OCI-LY3 (cell line): ENCODE measurements around the gene MBIP.

ENCODE experiments used
- H2AFZ ChIP-seq: fragments of 200-600, 300-600 bp; shearing (Covaris generic); 2 replicates; pipeline ENCODE4 v1.6.0; 2014; ENCODE audit warnings: antibody characterized with exemption, low read depth, low read length
- H3K27ac ChIP-seq: fragments of 200-600, 300-600 bp; sonication (generic); 2 replicates; pipeline ENCODE4 v1.5.1; 2014; ENCODE audit warnings: mild to moderate bottlenecking, low read length, moderate library complexity, mixed read lengths
- H3K27me3 ChIP-seq: fragments of 200-600, 300-600 bp; sonication (generic); 2 replicates; pipeline ENCODE4 v1.6.1; 2014; ENCODE audit warnings: low read depth, low read length, mixed read lengths
- H3K36me3 ChIP-seq: fragments of 200-600, 300-600 bp; sonication (generic); replicated peaks from 2 replicates; pipeline ENCODE3; 2014; ENCODE audit warnings: low read depth, low read length, mixed read lengths
- H3K4me1 ChIP-seq: fragments of 300-600, 200-600 bp; sonication (generic); 2 replicates; pipeline ENCODE4 v1.6.1; 2014; ENCODE audit warnings: low read length, mixed read lengths
- H3K4me2 ChIP-seq: fragments of 200-600, 300-600 bp; sonication (generic); 2 replicates; pipeline ENCODE4 v1.6.1; 2014; ENCODE audit warnings: low read length, mixed read lengths
- H3K4me3 ChIP-seq: fragments of 300-600, 200-600 bp; sonication (generic); 2 replicates; pipeline ENCODE4 v1.5.1; 2014; ENCODE audit warnings: antibody characterized with exemption, mild to moderate bottlenecking, low read length, moderate library complexity
- H3K79me2 ChIP-seq: fragments of 300-600, 200-600 bp; shearing (Covaris generic); 2 replicates; pipeline ENCODE4 v1.6.1; 2014; ENCODE audit warnings: mild to moderate bottlenecking, low read length, mixed read lengths
- H3K9ac ChIP-seq: fragments of 300-600, 200-600 bp; shearing (Covaris generic); 2 replicates; pipeline ENCODE4 v1.6.0; 2014; ENCODE audit warnings: mild to moderate bottlenecking, low read length, moderate library complexity
- H3K9me3 ChIP-seq: fragments of 200-600, 300-600 bp; shearing (Covaris generic); 2 replicates; pipeline ENCODE4 v1.6.1; 2014; ENCODE audit warnings: low read length, mixed read lengths; ENCODE audit not compliant: insufficient read depth
- H4K20me1 ChIP-seq: fragments of 200-600, 300-600 bp; sonication (generic); 2 replicates; pipeline ENCODE4 v1.6.1; 2016; ENCODE audit warnings: low read length, mixed read lengths; ENCODE audit not compliant: insufficient read depth
- EZH2phosphoT487 ChIP-seq: fragments of 200-600 bp; shearing (Covaris generic); IDR thresholded peaks from 2 replicates; pipeline ENCODE4 v1.6.1; 2018; ENCODE audit warnings: antibody characterized with exemption, mixed run types, low read depth
- TF ChIP-seq, protein P1 (sequence below): fragments of 200-600, 300-600 bp; sonication (generic); IDR thresholded peaks from 2 replicates; pipeline ENCODE4 v1.5.1; 2014; ENCODE audit warnings: antibody characterized with exemption, low read length, low read depth

Gene MBIP

DNA sequence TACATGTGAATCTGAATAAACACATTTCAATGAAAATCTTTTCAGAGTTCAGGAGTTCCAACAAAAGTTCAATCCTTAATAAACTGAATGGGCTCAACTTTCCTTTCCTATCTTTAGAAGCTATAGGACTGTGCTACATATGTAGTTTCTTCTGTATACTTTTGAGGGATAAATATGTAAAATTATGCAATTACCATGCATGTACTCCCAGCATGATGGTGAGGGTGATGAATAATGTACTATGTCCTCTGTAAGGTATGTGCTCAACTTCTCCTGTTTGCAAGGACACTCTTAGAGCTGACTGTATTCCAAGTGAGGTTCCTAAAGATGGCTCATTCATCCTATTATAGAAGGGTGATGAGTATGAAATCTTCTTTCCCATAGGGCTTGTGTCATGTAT is 15.5 kb downstream of the MBIP start:
- TF ChIP-seq, protein P1, sequence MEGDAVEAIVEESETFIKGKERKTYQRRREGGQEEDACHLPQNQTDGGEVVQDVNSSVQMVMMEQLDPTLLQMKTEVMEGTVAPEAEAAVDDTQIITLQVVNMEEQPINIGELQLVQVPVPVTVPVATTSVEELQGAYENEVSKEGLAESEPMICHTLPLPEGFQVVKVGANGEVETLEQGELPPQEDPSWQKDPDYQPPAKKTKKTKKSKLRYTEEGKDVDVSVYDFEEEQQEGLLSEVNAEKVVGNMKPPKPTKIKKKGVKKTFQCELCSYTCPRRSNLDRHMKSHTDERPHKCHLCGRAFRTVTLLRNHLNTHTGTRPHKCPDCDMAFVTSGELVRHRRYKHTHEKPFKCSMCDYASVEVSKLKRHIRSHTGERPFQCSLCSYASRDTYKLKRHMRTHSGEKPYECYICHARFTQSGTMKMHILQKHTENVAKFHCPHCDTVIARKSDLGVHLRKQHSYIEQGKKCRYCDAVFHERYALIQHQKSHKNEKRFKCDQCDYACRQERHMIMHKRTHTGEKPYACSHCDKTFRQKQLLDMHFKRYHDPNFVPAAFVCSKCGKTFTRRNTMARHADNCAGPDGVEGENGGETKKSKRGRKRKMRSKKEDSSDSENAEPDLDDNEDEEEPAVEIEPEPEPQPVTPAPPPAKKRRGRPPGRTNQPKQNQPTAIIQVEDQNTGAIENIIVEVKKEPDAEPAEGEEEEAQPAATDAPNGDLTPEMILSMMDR = no peak
- no peak for TF ChIP-seq EZH2phosphoT487
- peaks cover 50% of the 10 kb centered on the region for H3K36me3 ChIP-seq
- H3K27me3 ChIP-seq = no peaks in the 10 kb centered on the region
- H3K4me3 ChIP-seq = no peak overlapping the region
- H3K4me2 ChIP-seq = no peak overlapping the region
- no peaks in the 10 kb centered on the region for H3K79me2 ChIP-seq
- H3K4me1 ChIP-seq = peaks cover 11% of the 10 kb centered on the region
- H2AFZ ChIP-seq = no peak overlapping the region
- H3K9me3 ChIP-seq = no peaks in the 10 kb centered on the region
- H4K20me1 ChIP-seq = no peaks in the 10 kb centered on the region
- no peak overlapping the region for H3K9ac ChIP-seq
- H3K27ac ChIP-seq = no peak overlapping the region

- Histone ChIP-seq H3K4me2 (no peak overlapping the region), H3K4me1 (peaks cover 11% of the 10 kb centered on the region), H3K9me3 (no peaks in the 10 kb centered on the region), H3K27ac (no peak overlapping the region), H3K79me2 (no peaks in the 10 kb centered on the region), H3K27me3 (no peaks in the 10 kb centered on the region), H2AFZ (no peak overlapping the region), H4K20me1 (no peaks in the 10 kb centered on the region), H3K9ac (no peak overlapping the region), H3K36me3 (peaks cover 42% of the 10 kb centered on the region), H3K4me3 (no peak overlapping the region)
- TF ChIP-seq, protein P1 = no peak
- TF ChIP-seq EZH2phosphoT487 = no peak
Observed at GRCh38 chr14:36303960-36304359, 16.5 kb downstream of the MBIP start.

DNA sequence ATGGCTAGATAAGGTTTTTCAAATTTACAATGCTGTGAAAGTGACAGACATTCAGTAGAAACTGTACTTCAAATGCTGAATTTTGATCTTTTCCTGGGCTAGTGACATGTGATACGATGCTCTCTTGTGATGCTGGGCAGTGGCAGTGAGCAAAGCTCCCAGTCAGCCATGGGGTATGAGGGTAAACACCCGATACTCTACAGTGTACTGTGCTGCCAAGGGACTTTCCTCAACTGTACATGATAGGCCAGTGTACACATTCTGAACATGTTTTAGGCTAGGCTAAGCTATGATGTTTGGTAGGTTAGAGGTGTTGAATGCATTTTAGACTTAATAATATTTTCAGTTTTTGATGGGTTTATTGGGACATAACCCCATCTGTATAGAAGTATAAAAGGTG is 17.6 kb downstream of the MBIP start:
- TF ChIP-seq, protein P1 = no peak
- no peak for TF ChIP-seq EZH2phosphoT487
- Histone ChIP-seq H3K36me3 (peaks cover 48% of the 10 kb centered on the region), H3K27ac (no peak overlapping the region), H3K4me1 (peaks cover 11% of the 10 kb centered on the region), H3K27me3 (no peaks in the 10 kb centered on the region), H3K4me3 (no peak overlapping the region), H3K9me3 (no peaks in the 10 kb centered on the region), H2AFZ (no peak overlapping the region), H3K79me2 (no peaks in the 10 kb centered on the region), H4K20me1 (no peaks in the 10 kb centered on the region), H3K9ac (no peak overlapping the region), H3K4me2 (no peak overlapping the region)

- H3K79me2 ChIP-seq = no peaks in the 10 kb centered on the region
- H3K27ac ChIP-seq = no peak overlapping the region
- no peak overlapping the region for H3K9ac ChIP-seq
- H3K27me3 ChIP-seq = no peaks in the 10 kb centered on the region
- no peak overlapping the region for H3K4me3 ChIP-seq
- H4K20me1 ChIP-seq = no peaks in the 10 kb centered on the region
- H3K4me1 ChIP-seq = peaks cover 11% of the 10 kb centered on the region
- no peak for TF ChIP-seq EZH2phosphoT487
- TF ChIP-seq, protein P1 = no peak
- no peak overlapping the region for H2AFZ ChIP-seq
- H3K4me2 ChIP-seq = no peak overlapping the region
- peaks cover 52% of the 10 kb centered on the region for H3K36me3 ChIP-seq
- H3K9me3 ChIP-seq = no peaks in the 10 kb centered on the region
Observed at GRCh38 chr14:36301159-36301558, 19.3 kb downstream of the MBIP start.
